GM21381 (cell line): ENCODE results near the gene GTPBP6.
"Not testable (repeated sequence)": the region's sequence is repeated elsewhere in the genome, so short reads cannot be mapped to it uniquely, and the experiment has no call there.

ENCODE experiments used
- ATAC-seq: cut with Tn5 transposase; IDR thresholded peaks from one replicate; pipeline ENCODE4 v1.9.1; 2021; ENCODE audit warnings: mild to moderate bottlenecking, moderate library complexity; ENCODE audit not compliant: unreplicated experiment

The GTPBP6 gene

DNA sequence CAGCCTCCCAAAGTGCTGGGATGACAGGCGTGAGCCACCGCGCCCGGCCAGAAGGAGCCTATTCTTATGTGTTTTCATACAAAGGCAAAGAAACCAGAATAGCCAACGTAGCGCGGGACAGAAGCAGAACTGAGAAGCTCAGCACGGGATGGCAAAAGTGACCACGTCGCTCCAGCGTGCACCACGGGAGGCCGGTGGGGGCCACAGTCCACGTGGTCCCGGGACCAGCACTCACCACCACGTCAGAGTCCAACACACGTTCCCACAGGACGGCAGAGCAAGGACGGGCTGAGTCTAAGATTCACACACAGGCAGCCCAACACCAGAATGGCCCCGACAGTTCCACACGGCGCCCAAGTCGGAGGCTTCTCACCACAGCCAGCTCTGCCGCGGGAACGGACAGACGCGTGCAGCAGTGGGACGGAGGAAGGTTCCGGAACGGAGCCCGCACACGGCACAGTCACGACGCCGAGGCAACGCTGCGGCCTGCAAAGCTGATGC, 18.8 kb upstream of the GTPBP6 start:
- no peak for ATAC-seq

DNA sequence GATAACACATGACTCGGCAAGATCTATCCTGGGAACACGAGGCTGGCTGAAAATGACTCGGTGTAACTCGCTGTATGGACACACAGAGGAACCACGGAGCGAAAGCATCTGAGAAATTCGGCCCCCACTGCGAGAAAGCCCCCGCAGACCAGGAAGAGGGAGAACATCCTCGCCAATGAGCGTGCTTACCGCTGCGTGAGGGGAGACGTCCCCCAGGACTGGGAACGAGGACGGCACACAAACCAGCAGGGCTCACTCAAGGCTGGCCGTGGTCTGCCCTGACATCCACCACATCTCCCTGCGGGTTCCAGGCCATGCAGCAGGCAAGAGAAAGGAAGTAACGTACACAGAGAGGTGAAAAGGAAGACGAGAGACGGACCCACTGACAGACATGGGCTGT, 17.6 kb upstream of the GTPBP6 start:
- no peak for ATAC-seq

DNA sequence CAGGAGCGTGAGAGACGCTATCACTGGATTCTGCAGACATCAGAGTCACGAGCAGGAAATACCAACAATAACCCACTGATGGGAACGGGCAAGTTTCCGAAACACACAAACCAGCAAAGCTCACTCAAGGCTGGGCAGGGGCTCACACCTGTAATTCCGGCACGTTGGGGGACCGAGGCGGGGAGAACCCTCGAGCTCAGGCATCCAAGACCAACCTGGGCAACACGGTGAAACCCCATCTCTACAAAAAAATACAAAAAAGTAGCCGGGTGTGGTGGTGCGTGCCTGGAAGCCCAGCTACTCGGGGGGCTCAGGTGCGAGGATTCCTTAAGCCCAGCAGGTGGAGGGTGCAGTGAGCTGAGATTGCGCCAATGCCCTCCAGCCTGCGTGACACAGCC, 17.2 kb upstream of the GTPBP6 start:
- no peak for ATAC-seq

GRCh38 chrX:334971-335757, 16.6 kb upstream of the GTPBP6 start:
- ATAC-seq: no peak

DNA sequence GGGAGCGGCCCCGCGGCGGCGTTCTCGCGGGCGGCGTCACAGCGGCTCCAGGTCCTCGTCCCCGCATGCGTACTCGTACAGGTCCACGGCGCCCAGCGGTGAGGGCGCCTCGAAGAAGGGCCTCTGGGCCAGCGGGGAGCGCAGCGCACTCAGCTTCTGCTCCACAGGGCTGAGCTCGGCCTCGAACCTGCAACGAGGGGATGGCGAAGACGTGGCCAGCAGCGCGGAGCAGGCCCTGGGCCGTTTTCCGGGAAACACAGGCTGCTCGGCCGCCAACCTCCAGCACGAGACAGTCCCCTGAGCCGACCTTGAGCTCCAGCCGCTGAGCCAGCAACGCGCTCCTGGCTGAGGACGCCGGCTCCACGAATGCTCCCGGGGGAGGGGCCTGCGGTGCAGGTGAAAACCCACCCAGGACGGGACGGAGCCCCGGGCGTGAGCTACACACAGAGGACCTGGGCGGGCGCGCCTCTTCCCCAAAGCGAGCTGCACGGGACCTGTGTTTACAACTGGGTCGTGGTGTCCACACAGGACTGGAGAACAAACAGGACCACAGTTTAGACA, 15.8 kb upstream of the GTPBP6 start:
- ATAC-seq: no peak

DNA sequence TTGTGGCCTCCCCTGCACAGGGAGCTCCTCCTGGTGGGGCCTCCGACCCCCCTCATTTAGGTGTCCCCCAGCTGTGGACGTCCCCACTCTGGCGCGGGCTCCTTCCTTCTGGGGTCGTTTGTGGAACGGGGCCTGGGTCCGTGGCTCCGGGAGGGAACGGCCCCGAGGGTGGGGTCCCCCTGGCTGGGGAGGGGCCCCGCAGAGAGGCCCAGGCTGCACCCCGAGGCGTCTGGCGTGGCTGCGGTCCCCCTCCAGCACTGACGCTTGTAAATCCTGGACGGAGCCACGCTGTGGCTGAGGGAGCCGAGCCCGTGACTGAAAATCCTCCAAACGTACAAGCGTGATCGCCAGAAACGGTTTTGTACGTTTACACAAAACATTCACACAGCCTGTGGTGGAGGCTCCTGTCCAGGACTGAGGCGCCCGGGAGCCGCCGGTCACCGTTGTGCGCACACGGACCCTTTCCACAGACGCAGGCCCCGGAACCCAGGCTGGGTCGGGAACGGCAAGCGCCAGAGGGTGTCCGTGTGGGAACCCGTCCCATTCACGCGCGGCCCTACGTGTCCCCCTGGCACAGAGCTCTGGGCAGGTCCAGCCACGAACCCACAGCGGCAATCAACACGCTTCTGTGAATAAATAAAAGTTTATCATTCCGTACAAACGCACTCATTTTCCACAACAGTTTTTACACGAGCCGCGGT, 15.2 kb upstream of the GTPBP6 start:
- ATAC-seq: no peak

DNA sequence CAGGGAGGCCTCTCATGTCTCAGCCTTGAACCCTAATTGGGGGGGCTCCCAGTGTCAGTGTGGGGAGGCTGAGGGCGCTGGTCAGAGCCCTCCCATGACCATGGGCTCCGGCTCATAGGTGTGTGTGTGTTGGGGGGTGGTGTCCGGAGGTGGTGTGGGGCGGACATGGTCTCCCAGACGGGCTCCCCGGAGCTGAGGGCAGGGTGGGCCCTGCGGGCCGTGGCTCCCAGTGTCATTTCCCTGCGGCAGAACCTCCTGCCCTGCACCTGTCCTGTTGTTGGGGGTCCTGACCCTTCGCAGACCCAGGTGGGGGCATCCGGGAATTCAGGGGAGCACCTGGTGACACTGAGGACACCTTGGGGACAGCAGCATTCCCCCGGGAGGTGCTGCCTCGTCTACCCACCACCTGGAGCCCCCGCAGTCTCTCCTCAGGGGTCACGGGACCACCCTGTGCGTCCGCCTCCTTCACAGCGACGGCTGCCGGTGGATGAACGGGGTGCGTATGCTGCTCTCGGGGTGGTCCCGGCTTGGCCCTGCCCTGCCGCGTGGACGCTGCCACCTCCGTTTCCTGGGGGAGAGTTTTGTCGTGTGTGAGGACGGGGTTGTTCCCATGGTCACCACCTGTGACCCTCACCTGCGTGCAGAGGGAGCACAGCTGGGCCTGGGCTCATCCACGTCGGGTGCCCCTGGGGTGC, 14.5 kb upstream of the GTPBP6 start:
- no peak for ATAC-seq

GRCh38 chrX:332496-332860, 13.9 kb upstream of the GTPBP6 start:
- no peak for ATAC-seq

DNA sequence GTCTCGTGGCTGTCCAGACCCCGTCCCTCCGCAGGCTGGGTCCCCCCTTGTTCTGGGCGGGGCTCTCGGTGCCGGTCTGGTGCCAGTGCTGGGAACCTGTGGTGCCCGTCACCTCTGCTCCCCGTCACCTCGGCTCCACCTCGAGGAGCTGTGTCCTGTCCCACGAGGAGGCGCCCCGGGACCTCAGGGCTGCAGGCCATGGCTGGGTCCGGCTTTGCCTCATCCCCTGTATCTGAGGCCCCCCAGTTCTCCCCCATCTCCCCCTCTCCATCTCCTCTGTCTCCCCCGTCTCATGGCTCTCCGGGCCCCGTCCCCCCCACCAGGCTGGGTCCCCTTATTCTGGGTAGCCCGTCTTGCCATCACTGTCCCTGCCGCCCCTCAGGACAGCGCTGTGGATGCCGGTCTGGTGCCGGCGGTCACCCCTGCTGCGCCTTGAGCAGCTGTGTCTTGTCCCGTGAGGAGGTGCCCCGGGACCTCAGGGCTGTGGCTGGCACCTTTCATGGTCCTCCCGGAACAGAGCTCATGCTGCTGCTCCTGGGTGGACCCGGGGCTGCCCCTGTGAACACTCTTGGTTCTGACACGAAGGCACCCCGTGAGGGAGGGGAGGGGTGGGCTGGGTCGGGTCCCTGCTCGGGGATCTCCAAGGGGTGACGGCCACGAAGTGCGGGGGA, 13.4 kb upstream of the GTPBP6 start:
- no peak for ATAC-seq

- no peak for ATAC-seq
Observed at GRCh38 chrX:331151-331824, 12.7 kb upstream of the GTPBP6 start.

GRCh38 chrX:330726-331150, 12.1 kb upstream of the GTPBP6 start:
- ATAC-seq: no peak

GRCh38 chrX:330141-330725, 11.6 kb upstream of the GTPBP6 start:
- not testable (repeated sequence) for ATAC-seq

GRCh38 chrX:329291-329910, 10.8 kb upstream of the GTPBP6 start:
- no peak for ATAC-seq

GRCh38 chrX:327660-328126, 9.1 kb upstream of the GTPBP6 start:
- no peak for ATAC-seq

DNA sequence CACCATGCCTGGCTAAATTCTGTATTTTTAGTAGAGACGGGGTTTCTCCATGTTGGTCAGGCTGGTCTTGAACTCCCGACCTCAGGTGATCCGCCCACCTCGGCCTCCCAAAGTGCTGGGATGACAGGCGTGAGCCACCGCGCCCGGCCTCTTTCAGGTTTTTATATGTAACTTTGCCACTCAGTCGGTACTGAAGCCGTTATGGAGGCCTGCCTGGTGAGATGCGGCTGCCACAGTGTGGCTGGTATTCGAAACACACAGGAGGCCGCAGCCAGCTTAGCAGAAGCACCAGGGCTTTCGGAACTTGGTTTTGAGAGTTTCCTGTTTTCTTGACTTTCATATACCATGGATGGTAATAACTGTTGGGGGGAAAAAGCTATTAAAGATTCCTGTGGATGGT, 6.1 kb upstream of the GTPBP6 start:
- not testable (repeated sequence) for ATAC-seq

- no peak for ATAC-seq
Observed at GRCh38 chrX:323721-324628, 5.4 kb upstream of the GTPBP6 start.

DNA sequence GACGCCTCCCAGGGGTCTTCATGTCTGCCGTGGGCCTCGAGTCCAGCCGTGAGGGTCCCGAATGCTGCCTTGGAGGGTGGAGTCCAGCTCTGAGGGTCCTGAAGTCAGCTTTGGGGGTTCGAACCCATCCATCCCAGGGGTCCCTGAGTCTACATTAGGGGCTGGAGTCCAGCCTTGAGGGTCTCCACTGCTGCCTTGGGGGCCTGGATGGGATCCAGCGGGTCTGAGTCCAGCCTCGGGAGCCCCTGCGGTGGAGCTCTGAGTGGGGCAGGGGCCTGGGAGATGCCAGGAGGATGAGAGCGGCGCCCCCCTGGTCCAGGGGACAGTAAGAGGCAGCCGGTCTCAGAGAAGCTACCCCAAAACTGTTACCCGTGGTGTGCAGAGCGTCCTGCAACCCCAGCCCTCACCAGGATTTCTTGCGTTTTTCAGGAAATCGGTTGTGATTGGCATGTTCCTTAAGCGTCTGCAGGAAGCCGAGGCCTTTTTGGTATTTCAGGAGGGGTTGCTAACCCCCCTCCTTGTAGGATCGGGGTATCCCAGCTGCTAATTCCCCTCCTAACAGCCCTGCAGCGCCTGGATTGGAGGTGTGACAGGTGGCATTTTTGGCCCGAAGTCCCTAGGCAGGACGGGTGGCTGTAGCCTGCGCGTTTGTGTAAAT, 1.7 kb upstream of the GTPBP6 start:
- ATAC-seq: no peak
